Naive thymus-derived CD4-positive, alpha-beta T cell (primary cell): ENCODE results near the gene RAG1. TPM values are rescaled to one million over a fixed set of nuclear protein-coding genes. Genes with fewer than 3 reads are reported as not detected.

Experiments
- ATAC-seq: fragments of 150-1000 bp; cut with Tn5 transposase; 2 replicates; pipeline ENCODE4 v1.10.0; 2021; ENCODE audit warnings: mild to moderate bottlenecking, moderate library complexity
- CTCF ChIA-PET: fragments of 350-600 bp; sonication (Branson Sonifier 250); formaldehyde crosslinking; loops from one replicate; lab custom pipeline; 2021; ENCODE audit warnings: antibody characterized with exemption; lab: Charles Lee
- POLR2A ChIA-PET: fragments of 350-600 bp; sonication (Branson Sonifier 250); formaldehyde crosslinking; loops from one replicate; lab custom pipeline; 2021; ENCODE audit warnings: antibody characterized with exemption, inconsistent platforms; lab: Charles Lee
- DNase-seq, 9 donors: peaks; one replicate each; pipeline versions ENCODE4 v3.0.0 to v3.0.0-alpha.2; 2020 to 2022; ENCODE audit warnings: mixed read lengths in 1 of 9
- H3K27ac ChIP-seq: one replicate; pipeline ENCODE4 v1.7.0; 2013; ENCODE audit warnings: mild to moderate bottlenecking, low read depth, low read length, moderate library complexity
- H3K27me3 ChIP-seq, 2 donors: one replicate each; pipeline ENCODE4 v1.7.0; 2013; ENCODE audit warnings: low read length in 2 of 2, mild to moderate bottlenecking in 2 of 2, moderate library complexity in 2 of 2; ENCODE audit not compliant: control insufficient read depth in 2 of 2, insufficient read depth in 2 of 2
- H3K36me3 ChIP-seq, 3 experiments: 1 replicate in 2 of 3; 2 replicates in 1 of 3; pipeline ENCODE4 v1.7.0; 2013; ENCODE audit warnings: low read length in 3 of 3, mild to moderate bottlenecking in 3 of 3, moderate library complexity in 1 of 3; ENCODE audit not compliant: insufficient read depth in 3 of 3, control insufficient read depth in 2 of 3
- H3K4me1 ChIP-seq, 2 donors: one replicate each; pipeline ENCODE4 v1.7.0; 2013; ENCODE audit warnings: low read length in 2 of 2, mild to moderate bottlenecking in 2 of 2, moderate library complexity in 1 of 2; ENCODE audit not compliant: control insufficient read depth in 2 of 2, insufficient read depth in 2 of 2
- H3K4me3 ChIP-seq: 2 replicates; pipeline ENCODE4 v1.7.0; 2013; ENCODE audit warnings: mild to moderate bottlenecking, low read length
- H3K9me3 ChIP-seq, 3 experiments: 1 replicate in 2 of 3; 2 replicates in 1 of 3; pipeline ENCODE4 v1.7.0; 2013; ENCODE audit warnings: low read length in 3 of 3; ENCODE audit not compliant: control insufficient read depth in 2 of 3
- H3K27ac Mint-ChIP-seq, 9 donors: one replicate each; pipeline ENCODE4 v1.8.0; 2020 to 2022; ENCODE audit warnings: mixed read lengths in 9 of 9, mild to moderate bottlenecking in 8 of 9, moderate library complexity in 5 of 9, inconsistent platforms in 2 of 9
- H3K27me3 Mint-ChIP-seq, 5 donors: one replicate each; pipeline ENCODE4 v1.8.0; 2021 to 2022; ENCODE audit warnings: mixed read lengths in 5 of 5, mild to moderate bottlenecking in 1 of 5
- H3K36me3 Mint-ChIP-seq, 5 donors: one replicate each; pipeline ENCODE4 v1.8.0; 2020 to 2022; ENCODE audit warnings: mixed read lengths in 5 of 5, mild to moderate bottlenecking in 3 of 5, inconsistent platforms in 1 of 5
- H3K4me1 Mint-ChIP-seq, 7 donors: one replicate each; pipeline ENCODE4 v1.8.0; 2020 to 2022; ENCODE audit warnings: mixed read lengths in 7 of 7, mild to moderate bottlenecking in 3 of 7, inconsistent platforms in 1 of 7
- H3K4me3 Mint-ChIP-seq, 10 donors: one replicate each; pipeline ENCODE4 v1.8.0; 2020 to 2022; ENCODE audit warnings: mild to moderate bottlenecking in 10 of 10, mixed read lengths in 10 of 10, moderate library complexity in 6 of 10, inconsistent platforms in 2 of 10
- H3K9me3 Mint-ChIP-seq, 11 donors: one replicate each; pipeline ENCODE4 v1.8.0; 2020 to 2022; ENCODE audit warnings: mixed read lengths in 11 of 11, mild to moderate bottlenecking in 4 of 11, inconsistent platforms in 1 of 11, moderate library complexity in 1 of 11
- intact Hi-C, 2 donors: fragments of 100-400 bp; cut with micrococcal nuclease; formaldehyde crosslinking; loops; one replicate each; pipeline ENCODE4 v1.15.1; 2023
- polyA plus RNA-seq, 2 donors: library from polyadenylated mRNA; unstranded; fragments of 300-500 nt; fragmentation: Illumina TruSeq; gene quantifications; one replicate each; pipeline ENCODE4 v1.2.3, GENCODE V29; 2021
- total RNA-seq, 6 experiments: library from RNA in 5 of 6; stranded (reverse) in 5 of 6; gene quantifications; 1 replicate in 5 of 6; 2 replicates in 1 of 6; pipeline ENCODE4 v1.2.3 and lab custom pipeline; 2021 to 2026

RAG1 gene
- total and polyA plus RNA-seq, 7 experiments from 2014 or later: 0.15 to 0.65 (median 0.37) TPM; not detected in 2

- no peak overlapping the region for H3K27ac Mint-ChIP-seq
- intact Hi-C loops: no loop called here
- peak overlapping the region in 1 of 10 donors; percentile 42 for H3K4me3 Mint-ChIP-seq
- H3K36me3 ChIP-seq: no peaks in the 10 kb centered on the region
- H3K4me1 ChIP-seq: no peaks in the 10 kb centered on the region
- DNase-seq: no peak
- ChIA-PET POLR2A (interaction anchor here (0.6 kb wide), 1 partner anchor 17 kb away, joined by 4 read pairs; no protein-coding TSS in a partner anchor), CTCF (interaction anchor here (0.7 to 1.1 kb wide), 2 partner anchors 55 to 128 kb away, joined by 3 read pairs; no protein-coding TSS in a partner anchor)
- no peak overlapping the region for H3K27ac ChIP-seq
- H3K9me3 Mint-ChIP-seq: peaks cover 0 to 6% (median 0%) of the 10 kb centered on the region in 11 donors
- no peaks in the 10 kb centered on the region for H3K36me3 Mint-ChIP-seq
- H3K9me3 ChIP-seq: no peaks in the 10 kb centered on the region
- no peak for ATAC-seq
- peaks cover 7 to 18% (median 14%) of the 10 kb centered on the region in 5 donors for H3K27me3 Mint-ChIP-seq
- H3K4me1 Mint-ChIP-seq: peaks cover 0 to 7% (median 0%) of the 10 kb centered on the region in 7 donors
- H3K27me3 ChIP-seq: no peaks in the 10 kb centered on the region
- no peak overlapping the region for H3K4me3 ChIP-seq
Measured at GRCh38 chr11:36619502-36619901, 51.7 kb downstream of the RAG1 start.

DNA sequence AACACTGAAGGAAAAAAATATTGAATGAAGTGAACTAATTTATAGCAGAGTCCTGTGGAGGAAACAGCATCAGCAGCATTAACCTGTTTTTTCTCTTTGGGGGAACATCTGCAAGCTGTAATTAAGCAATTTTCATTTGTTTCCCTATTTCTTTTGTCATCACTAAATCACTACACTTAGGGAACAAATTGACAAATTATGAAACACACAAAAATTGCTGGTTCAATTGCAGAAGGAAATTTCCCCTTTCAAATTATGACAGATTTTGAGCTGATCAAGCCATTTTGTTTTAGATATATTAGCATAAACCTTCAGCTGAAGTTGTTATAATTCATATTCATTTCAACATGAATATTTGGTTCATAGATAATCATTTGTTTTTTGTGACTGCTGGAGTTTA is 52.4 kb downstream of the RAG1 start:
- Histone ChIP-seq H3K4me1 (no peaks in the 10 kb centered on the region), H3K4me3 (no peak overlapping the region), H3K27ac (no peak overlapping the region), H3K36me3 (no peaks in the 10 kb centered on the region), H3K27me3 (no peaks in the 10 kb centered on the region), H3K9me3 (no peaks in the 10 kb centered on the region)
- Mint-ChIP-seq H3K4me3 (no peak overlapping the region), H3K36me3 (no peaks in the 10 kb centered on the region), H3K4me1 (peaks cover 0 to 7% (median 0%) of the 10 kb centered on the region in 7 donors), H3K27me3 (peaks cover 7 to 19% (median 14%) of the 10 kb centered on the region in 5 donors), H3K9me3 (peaks cover 0 to 6% (median 0%) of the 10 kb centered on the region in 11 donors), H3K27ac (no peak overlapping the region)
- CTCF ChIA-PET: interaction anchor here (0.7 to 1.1 kb wide), 2 partner anchors 56 to 127 kb away, joined by 3 read pairs; no protein-coding TSS in a partner anchor
- POLR2A ChIA-PET: no interaction called here
- intact Hi-C loops: no loop called here
- no peak for ATAC-seq
- no peak for DNase-seq

GRCh38 chr11:36622431-36623136 is 54.8 kb downstream of the RAG1 start:
- ChIA-PET CTCF (no interaction called here), POLR2A (no interaction called here)
- Histone ChIP-seq H3K4me3 (no peak overlapping the region), H3K36me3 (no peaks in the 10 kb centered on the region), H3K4me1 (no peaks in the 10 kb centered on the region), H3K27ac (no peak overlapping the region), H3K9me3 (no peaks in the 10 kb centered on the region), H3K27me3 (no peaks in the 10 kb centered on the region)
- no peaks in the 10 kb centered on the region for H3K9me3 Mint-ChIP-seq
- no peaks in the 10 kb centered on the region for H3K36me3 Mint-ChIP-seq
- H3K4me1 Mint-ChIP-seq: peaks cover 0 to 7% (median 0%) of the 10 kb centered on the region in 7 donors
- DNase-seq: no peak
- H3K27ac Mint-ChIP-seq: no peak overlapping the region
- H3K4me3 Mint-ChIP-seq: no peak overlapping the region
- ATAC-seq: peak; percentile 62
- H3K27me3 Mint-ChIP-seq: peaks cover 7 to 23% (median 14%) of the 10 kb centered on the region in 5 donors
- intact Hi-C loops: no loop called here

DNA sequence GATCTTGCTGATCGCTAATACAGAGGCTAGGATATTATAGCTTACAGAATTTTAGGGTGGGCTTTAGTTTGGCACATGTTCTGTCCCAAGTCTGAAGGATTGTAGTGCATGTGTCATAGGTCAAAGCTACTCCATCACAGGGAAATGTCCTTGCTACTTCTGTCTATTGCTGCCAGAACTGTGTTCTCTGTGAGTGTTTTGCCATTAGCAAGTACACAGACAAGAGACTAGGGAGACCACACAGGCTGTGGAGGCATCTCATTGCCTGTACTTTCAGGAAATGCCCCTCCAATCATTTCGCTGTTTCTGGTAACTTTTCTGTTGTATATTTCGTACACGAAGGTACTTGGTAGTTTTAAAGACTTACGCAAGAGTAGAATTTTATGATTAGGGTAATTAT is 55.7 kb downstream of the RAG1 start:
- Histone ChIP-seq H3K36me3 (no peaks in the 10 kb centered on the region), H3K4me1 (no peaks in the 10 kb centered on the region), H3K9me3 (no peaks in the 10 kb centered on the region), H3K27me3 (no peaks in the 10 kb centered on the region), H3K27ac (no peak overlapping the region), H3K4me3 (no peak overlapping the region)
- Mint-ChIP-seq H3K27ac (no peak overlapping the region), H3K36me3 (no peaks in the 10 kb centered on the region), H3K4me3 (no peak overlapping the region), H3K27me3 (peaks cover 4 to 19% (median 10%) of the 10 kb centered on the region in 5 donors), H3K4me1 (peaks cover 0 to 4% (median 0%) of the 10 kb centered on the region in 7 donors), H3K9me3 (no peaks in the 10 kb centered on the region)
- intact Hi-C loops: no loop called here
- CTCF ChIA-PET: no interaction called here
- POLR2A ChIA-PET: no interaction called here
- no peak for DNase-seq
- ATAC-seq: no peak

- CTCF ChIA-PET: no interaction called here
- intact Hi-C loops: no loop called here
Measured at GRCh38 chr11:36627006-36627405, 59.2 kb downstream of the RAG1 start.

GRCh38 chr11:36627471-36627870 is 59.7 kb downstream of the RAG1 start:
- CTCF ChIA-PET: no interaction called here
- Mint-ChIP-seq H3K27me3 (peaks cover 0 to 11% (median 6%) of the 10 kb centered on the region in 5 donors), H3K4me1 (peaks cover 0 to 3% (median 0%) of the 10 kb centered on the region in 7 donors), H3K9me3 (no peaks in the 10 kb centered on the region), H3K27ac (no peak overlapping the region), H3K36me3 (peaks cover 0 to 4% (median 0%) of the 10 kb centered on the region in 5 donors), H3K4me3 (no peak overlapping the region)
- no peak for ATAC-seq
- Histone ChIP-seq H3K27ac (no peak overlapping the region), H3K4me3 (no peak overlapping the region), H3K27me3 (no peaks in the 10 kb centered on the region), H3K4me1 (no peaks in the 10 kb centered on the region), H3K36me3 (no peaks in the 10 kb centered on the region), H3K9me3 (no peaks in the 10 kb centered on the region)
- no peak for DNase-seq
- POLR2A ChIA-PET: no interaction called here
- intact Hi-C loops: no loop called here

More at GRCh38 chr11:36627006-36627405, 59.2 kb downstream of the RAG1 start:
- no peak overlapping the region for H3K4me3 ChIP-seq
- Mint-ChIP-seq H3K4me3 (no peak overlapping the region), H3K27ac (no peak overlapping the region), H3K36me3 (peaks cover 0 to 4% (median 0%) of the 10 kb centered on the region in 5 donors), H3K27me3 (peaks cover 0 to 11% (median 6%) of the 10 kb centered on the region in 5 donors), H3K4me1 (peaks cover 0 to 3% (median 0%) of the 10 kb centered on the region in 7 donors), H3K9me3 (no peaks in the 10 kb centered on the region)
- H3K27me3 ChIP-seq: no peaks in the 10 kb centered on the region
- H3K9me3 ChIP-seq: no peaks in the 10 kb centered on the region
- H3K36me3 ChIP-seq: no peaks in the 10 kb centered on the region
- POLR2A ChIA-PET: no interaction called here
- no peak for DNase-seq
- H3K4me1 ChIP-seq: no peaks in the 10 kb centered on the region
- H3K27ac ChIP-seq: no peak overlapping the region
- ATAC-seq: no peak
